Naive thymus-derived CD8-positive, alpha-beta T cell (primary cell): ENCODE measurements around the gene FBP2. TPM values are rescaled to one million over a fixed set of nuclear protein-coding genes. Genes with fewer than 3 reads are reported as not detected.

Experiments used
- ATAC-seq, 2 donors: fragments of 150-1000 bp; cut with Tn5 transposase in 1 of 2; sonication (Bioruptor Pico), chemical (Tn5 transposase) in 1 of 2; 1 replicate in 1 of 2; 2 replicates in 1 of 2; pipeline ENCODE4 v1.10.0; 2021; ENCODE audit warnings: mild to moderate bottlenecking in 2 of 2, moderate library complexity in 2 of 2
- POLR2A ChIA-PET: fragments of 350-600 bp; sonication (Branson Sonifier 250); formaldehyde crosslinking; loops from one replicate; lab custom pipeline; 2021; ENCODE audit warnings: antibody characterized with exemption; lab: Charles Lee
- DNase-seq, 10 donors: peaks; one replicate each; pipeline versions ENCODE4 v3.0.0 to v3.0.0-alpha.2; 2020 to 2022
- H3K27ac Mint-ChIP-seq, 10 donors: one replicate each; pipeline ENCODE4 v1.8.0; 2020 to 2022; ENCODE audit warnings: mild to moderate bottlenecking in 10 of 10, mixed read lengths in 10 of 10, moderate library complexity in 4 of 10, inconsistent platforms in 1 of 10
- H3K27me3 Mint-ChIP-seq, 5 donors: one replicate each; pipeline ENCODE4 v1.8.0; 2021 to 2022; ENCODE audit warnings: mixed read lengths in 5 of 5
- H3K36me3 Mint-ChIP-seq, 3 donors: one replicate each; pipeline ENCODE4 v1.8.0; 2020 to 2022; ENCODE audit warnings: mixed read lengths in 3 of 3, mild to moderate bottlenecking in 2 of 3, inconsistent platforms in 1 of 3
- H3K4me1 Mint-ChIP-seq, 4 donors: one replicate each; pipeline ENCODE4 v1.8.0; 2021 to 2022; ENCODE audit warnings: mixed read lengths in 4 of 4
- H3K4me3 Mint-ChIP-seq, 10 donors: one replicate each; pipeline ENCODE4 v1.8.0; 2020 to 2022; ENCODE audit warnings: mild to moderate bottlenecking in 10 of 10, mixed read lengths in 10 of 10, moderate library complexity in 6 of 10, inconsistent platforms in 1 of 10
- H3K9me3 Mint-ChIP-seq, 9 donors: one replicate each; pipeline ENCODE4 v1.8.0; 2020 to 2022; ENCODE audit warnings: mixed read lengths in 9 of 9, mild to moderate bottlenecking in 3 of 9, inconsistent platforms in 1 of 9, moderate library complexity in 1 of 9
- polyA plus RNA-seq, 3 donors: library from polyadenylated mRNA; unstranded; fragments of 300-500 nt; fragmentation: Illumina TruSeq; gene quantifications; one replicate each; pipeline ENCODE4 v1.2.3, GENCODE V29; 2021
- total RNA-seq, 8 experiments: library from RNA in 2 of 8; stranded (reverse) in 2 of 8; gene quantifications; one replicate each; pipeline ENCODE4 v1.2.3 and lab custom pipeline; 2021 to 2026

The FBP2 gene
- total RNA-seq: not detected
- polyA plus RNA-seq: not detected
- total RNA-seq (lab: John Stamatoyannopoulos, UW): 0 to 0.06 (median 0) reads per million in 6 experiments

GRCh38 chr9:94593459-94594345 lies at the start of gene FBP2:
Gene FBP2, minus strand, starts transcription at chr9:94593824. Its CDS starts 98 bp downstream, at chr9:94593726.
- Mint-ChIP-seq H3K9me3 (peaks cover 0 to 2% (median 0%) of the 10 kb centered on the region in 9 donors), H3K27ac (no peak within 1 kb of the TSS), H3K36me3 (no peaks in the 10 kb centered on the region), H3K27me3 (peaks cover 3 to 36% (median 10%) of the 10 kb centered on the region in 5 donors), H3K4me3 (no peak within 1 kb of the TSS), H3K4me1 (no peaks in the 10 kb centered on the region)
- ATAC-seq (no peak), DNase-seq (no peak)
- POLR2A ChIA-PET: no interaction called here

DNA sequence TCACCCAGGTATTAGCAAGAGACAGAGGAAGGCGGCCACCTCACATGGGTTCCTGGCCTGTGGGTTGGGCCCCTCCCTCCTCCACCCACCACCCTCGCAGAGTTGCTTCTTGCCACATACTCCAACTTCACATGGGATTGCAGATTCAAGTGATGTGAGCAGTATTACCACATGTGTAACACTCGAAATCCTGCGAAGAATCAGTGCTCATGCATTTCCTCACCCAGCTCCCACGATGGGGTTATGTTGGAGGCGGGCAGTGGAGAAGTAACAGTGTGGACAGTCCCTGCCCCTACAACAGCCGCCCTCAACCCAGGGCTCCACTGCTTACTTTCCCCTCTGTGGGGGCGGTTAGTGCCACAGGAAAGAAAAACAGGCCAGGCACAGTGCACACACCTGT lies 49.6 kb upstream of the FBP2 start:
- ATAC-seq (no peak), DNase-seq (no peak)
- Mint-ChIP-seq H3K4me3 (no peak overlapping the region), H3K27me3 (no peaks in the 10 kb centered on the region), H3K9me3 (no peaks in the 10 kb centered on the region), H3K36me3 (no peaks in the 10 kb centered on the region), H3K27ac (no peak overlapping the region), H3K4me1 (peaks cover 9 to 19% (median 17%) of the 10 kb centered on the region in 4 donors)
- POLR2A ChIA-PET: no interaction called here

DNA sequence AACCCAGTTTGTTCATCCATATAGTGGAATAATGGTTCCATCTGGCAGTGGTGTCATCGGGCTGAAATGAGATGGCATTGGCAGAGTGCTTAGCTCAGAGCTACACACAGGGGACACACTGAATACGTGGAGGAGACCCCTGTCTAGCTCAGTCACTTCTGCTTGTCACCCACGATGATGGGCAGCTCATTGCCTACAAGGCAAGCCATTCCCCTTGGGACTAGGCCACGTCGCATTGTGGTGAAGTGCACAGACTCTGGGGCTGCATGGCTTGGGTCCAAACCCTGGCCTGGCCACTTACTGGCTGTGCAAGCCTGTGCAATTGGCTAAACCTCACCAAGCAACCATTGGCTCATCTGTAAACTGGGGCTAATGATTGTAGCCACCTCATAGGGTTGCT lies 48.9 kb upstream of the FBP2 start:
- DNase-seq (no peak), ATAC-seq (no peak)
- Mint-ChIP-seq H3K4me1 (peaks cover 9 to 23% (median 20%) of the 10 kb centered on the region in 4 donors), H3K36me3 (no peaks in the 10 kb centered on the region), H3K9me3 (no peaks in the 10 kb centered on the region), H3K27me3 (no peaks in the 10 kb centered on the region), H3K27ac (no peak overlapping the region), H3K4me3 (peak overlapping the region in 1 of 10 donors; percentile 39)
- POLR2A ChIA-PET: no interaction called here

- Mint-ChIP-seq H3K4me1 (peaks cover 9 to 24% (median 21%) of the 10 kb centered on the region in 4 donors), H3K9me3 (no peaks in the 10 kb centered on the region), H3K36me3 (no peaks in the 10 kb centered on the region), H3K27me3 (no peaks in the 10 kb centered on the region), H3K27ac (peak overlapping the region; percentile 63 to 94 (median 88)), H3K4me3 (peak overlapping the region; percentile 85 to 97 (median 94))
- DNase-seq (no peak), ATAC-seq (no peak)
- POLR2A ChIA-PET: interaction anchor here (0.6 to 1.2 kb wide), 5 partner anchors 16 to 1530 kb away, joined by 3 to 4 read pairs (median 3); no protein-coding TSS in a partner anchor
Observed at GRCh38 chr9:94639999-94640376, 46.4 kb upstream of the FBP2 start.

DNA sequence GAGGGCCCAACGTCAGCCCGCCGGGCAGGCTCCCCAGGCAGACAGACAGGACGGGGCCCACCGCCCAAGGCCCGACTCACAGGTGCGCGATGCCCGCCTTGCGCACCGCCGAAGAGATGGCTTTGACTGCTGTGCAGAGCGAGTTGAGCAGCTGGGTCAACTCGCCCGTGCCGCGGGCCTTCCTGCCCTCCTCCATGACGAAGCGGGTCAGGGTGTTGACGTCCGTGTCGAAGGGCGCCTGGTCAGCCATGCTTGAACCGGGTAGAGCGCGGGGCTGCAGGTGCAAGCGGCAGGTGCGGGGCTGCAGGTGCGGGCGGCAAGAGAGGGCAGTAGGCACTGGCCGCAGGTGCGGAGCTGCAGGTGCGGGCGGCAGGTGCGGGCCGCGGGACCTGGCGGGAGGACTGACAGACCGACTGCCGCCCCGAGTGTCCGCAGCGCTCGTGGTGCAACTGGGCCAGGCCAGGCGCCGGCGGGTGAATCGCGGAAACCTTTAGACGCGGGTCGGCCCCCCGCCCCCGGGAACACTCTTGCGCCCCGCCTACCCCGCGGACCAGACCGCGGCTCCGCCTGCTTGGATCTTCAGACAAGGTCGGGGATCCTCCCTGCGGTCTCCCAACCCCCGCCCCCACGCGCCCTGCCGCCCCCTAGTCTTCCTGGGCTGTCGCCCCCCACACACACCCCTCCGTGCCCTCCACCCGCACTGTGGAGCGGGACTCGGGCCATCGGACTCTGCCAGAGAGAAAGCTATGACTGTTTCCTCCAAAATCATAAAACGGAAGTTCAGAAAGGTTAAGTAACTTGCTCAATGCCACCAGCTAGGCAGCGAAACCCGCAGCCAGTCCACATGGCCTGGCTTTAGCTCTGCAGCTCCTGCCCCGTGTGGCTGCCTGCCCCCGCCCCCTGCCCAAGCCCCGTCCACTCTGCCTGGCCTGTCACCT lies 45.7 kb upstream of the FBP2 start, which contains the start of gene FBP1:
FBP1 (minus strand) TSS at position 458 of the 938 bp plus-strand sequence; CDS start at position 250, 208 bp downstream.
- H3K4me3 Mint-ChIP-seq: peak within 1 kb of the TSS; percentile 85 to 97 (median 94)

DNA sequence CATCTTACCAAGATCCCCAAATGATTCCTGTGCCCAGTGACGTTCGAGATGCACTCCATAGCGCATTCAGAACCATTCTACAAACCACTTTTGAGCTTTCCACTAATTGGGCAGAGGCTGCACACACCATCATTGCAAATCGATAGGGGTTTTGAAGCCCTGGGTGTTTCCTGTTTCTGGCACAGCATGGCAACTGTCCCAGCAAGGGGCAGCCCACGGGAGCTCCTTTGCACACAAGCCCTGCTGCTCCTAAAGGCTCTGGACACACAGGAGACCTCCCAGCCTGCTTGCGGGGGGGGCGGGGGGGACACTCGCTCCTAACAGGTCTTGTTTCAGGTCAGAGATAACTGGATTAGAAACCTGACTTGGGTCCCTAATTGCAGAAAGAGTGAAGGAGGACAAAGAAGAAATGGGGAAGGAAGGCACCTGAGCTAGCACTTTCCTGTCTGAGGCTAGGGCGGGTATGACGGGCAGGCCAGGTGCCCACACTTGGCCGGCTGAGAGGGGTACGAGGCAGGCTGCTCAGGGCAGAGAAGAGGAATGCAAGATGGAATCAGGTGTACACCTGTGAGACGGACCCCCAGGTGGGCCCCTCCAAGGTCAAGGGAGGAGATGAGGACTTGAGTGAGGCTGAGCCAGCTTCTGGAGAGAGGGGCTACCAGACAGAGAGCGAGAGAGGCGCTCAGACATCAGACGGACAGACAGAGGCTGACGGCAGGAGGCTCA lies 44.9 kb upstream of the FBP2 start:
- peak overlapping the region; percentile 85 to 97 (median 94) for H3K4me3 Mint-ChIP-seq
- peak; percentile 15 to 21 for ATAC-seq
- peak overlapping the region; percentile 40 to 94 (median 86) for H3K27ac Mint-ChIP-seq
- H3K36me3 Mint-ChIP-seq: no peaks in the 10 kb centered on the region
- POLR2A ChIA-PET: interaction anchor here (0.7 to 1.2 kb wide), 2 partner anchors 17 to 30 kb away, joined by 3 to 5 read pairs; no protein-coding TSS in a partner anchor
- peaks cover 9 to 24% (median 21%) of the 10 kb centered on the region in 4 donors for H3K4me1 Mint-ChIP-seq
- H3K27me3 Mint-ChIP-seq: no peaks in the 10 kb centered on the region
- H3K9me3 Mint-ChIP-seq: no peaks in the 10 kb centered on the region
- no peak for DNase-seq

More for the DNA sequence above, 45.7 kb upstream of the FBP2 start, which contains the start of gene FBP1:
- no peaks in the 10 kb centered on the region for H3K9me3 Mint-ChIP-seq
- DNase-seq (peak; percentile 16 to 72 (median 44)), ATAC-seq (peak; percentile 77 to 78)
- peak within 1 kb of the TSS; percentile 79 to 94 (median 90) for H3K27ac Mint-ChIP-seq
- H3K4me1 Mint-ChIP-seq: peaks cover 9 to 24% (median 21%) of the 10 kb centered on the region in 4 donors
- H3K36me3 Mint-ChIP-seq: no peaks in the 10 kb centered on the region
- POLR2A ChIA-PET: interaction anchor here (0.6 to 1.2 kb wide), 7 partner anchors 16 to 1529 kb away, joined by 3 to 5 read pairs (median 3); no protein-coding TSS in a partner anchor
- H3K27me3 Mint-ChIP-seq: no peaks in the 10 kb centered on the region

DNA sequence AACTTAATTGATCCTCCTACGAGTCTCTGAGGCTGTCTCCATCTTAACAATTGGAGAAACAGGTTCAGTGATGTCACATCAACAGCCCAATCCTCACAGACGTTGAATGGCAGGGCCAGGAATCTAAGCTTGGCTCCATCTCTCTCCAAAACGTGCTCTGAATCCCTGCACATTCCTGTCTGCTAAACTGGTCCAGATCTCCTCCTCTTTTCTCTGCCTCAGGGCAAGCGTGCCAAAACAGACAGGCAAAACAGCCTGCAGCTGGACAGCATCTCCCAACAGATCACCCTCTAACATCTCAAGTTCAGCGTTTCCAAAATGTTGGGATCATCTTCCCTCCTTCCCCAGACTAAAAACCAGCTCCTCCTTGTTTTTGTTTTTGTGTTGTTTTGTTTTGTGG lies 39.1 kb upstream of the FBP2 start:
- Mint-ChIP-seq H3K4me3 (no peak overlapping the region), H3K9me3 (no peaks in the 10 kb centered on the region), H3K36me3 (no peaks in the 10 kb centered on the region), H3K27ac (no peak overlapping the region), H3K4me1 (peaks cover 0 to 4% (median 2%) of the 10 kb centered on the region in 4 donors), H3K27me3 (peaks cover 0 to 7% (median 0%) of the 10 kb centered on the region in 5 donors)
- POLR2A ChIA-PET: no interaction called here
- ATAC-seq (no peak), DNase-seq (no peak)

DNA sequence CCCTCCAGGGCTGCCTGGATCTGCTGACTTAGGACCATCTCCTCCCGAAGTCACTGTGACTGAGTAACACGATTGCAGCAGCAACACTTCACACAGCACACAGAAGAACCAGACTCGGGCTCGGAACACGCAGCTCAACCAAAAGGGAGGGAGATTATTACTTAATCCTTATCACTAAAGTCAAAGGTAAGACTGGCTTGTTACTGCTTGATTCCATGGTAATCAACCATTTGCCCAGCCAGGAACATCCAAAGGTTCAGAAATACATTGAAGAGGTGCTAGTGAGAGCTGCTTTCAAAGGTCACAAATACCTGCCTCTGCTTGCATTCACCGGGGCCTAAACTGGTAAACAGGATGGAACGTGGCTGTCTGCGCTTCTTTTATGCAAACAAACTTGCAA lies 38.0 kb upstream of the FBP2 start:
- no peaks in the 10 kb centered on the region for H3K36me3 Mint-ChIP-seq
- DNase-seq (no peak), ATAC-seq (no peak)
- POLR2A ChIA-PET: no interaction called here
- no peaks in the 10 kb centered on the region for H3K9me3 Mint-ChIP-seq
- peak overlapping the region in 2 of 10 donors; percentile 48 to 52 for H3K27ac Mint-ChIP-seq
- H3K4me1 Mint-ChIP-seq: no peaks in the 10 kb centered on the region
- H3K27me3 Mint-ChIP-seq: peaks cover 0 to 7% (median 0%) of the 10 kb centered on the region in 5 donors
- no peak overlapping the region for H3K4me3 Mint-ChIP-seq

DNA sequence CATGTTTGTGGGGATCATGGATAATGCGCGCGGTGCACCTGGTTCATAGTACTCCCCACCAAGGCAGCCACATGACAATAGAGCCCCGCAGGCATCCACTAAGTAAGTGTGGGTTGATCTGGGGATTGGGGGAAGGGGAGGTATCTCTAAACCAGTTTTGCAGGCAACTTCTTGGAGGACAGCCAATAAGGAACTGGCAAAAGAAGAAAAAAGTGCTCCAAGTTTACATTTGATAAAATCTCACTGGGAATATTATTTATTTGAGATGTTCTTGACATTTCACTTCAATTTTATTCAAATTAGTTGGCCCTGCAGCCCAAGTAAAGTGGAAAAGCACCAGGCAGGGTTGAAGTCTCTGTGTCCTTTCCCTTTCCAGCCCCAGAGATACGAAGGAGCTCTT lies 37.2 kb upstream of the FBP2 start:
- no peak overlapping the region for H3K27ac Mint-ChIP-seq
- ATAC-seq (no peak), DNase-seq (no peak)
- POLR2A ChIA-PET: no interaction called here
- no peaks in the 10 kb centered on the region for H3K9me3 Mint-ChIP-seq
- H3K4me3 Mint-ChIP-seq: no peak overlapping the region
- H3K27me3 Mint-ChIP-seq: peaks cover 0 to 7% (median 0%) of the 10 kb centered on the region in 5 donors
- no peaks in the 10 kb centered on the region for H3K36me3 Mint-ChIP-seq
- peaks cover 0 to 6% (median 4%) of the 10 kb centered on the region in 4 donors for H3K4me1 Mint-ChIP-seq

- Mint-ChIP-seq H3K4me3 (no peak overlapping the region), H3K9me3 (no peaks in the 10 kb centered on the region), H3K4me1 (peaks cover 0 to 7% (median 4%) of the 10 kb centered on the region in 4 donors), H3K36me3 (no peaks in the 10 kb centered on the region), H3K27ac (no peak overlapping the region), H3K27me3 (peaks cover 0 to 7% (median 0%) of the 10 kb centered on the region in 5 donors)
- ATAC-seq: no peak
- POLR2A ChIA-PET: no interaction called here
- no peak for DNase-seq
Observed at GRCh38 chr9:94630281-94630680, 36.7 kb upstream of the FBP2 start.

GRCh38 chr9:94627287-94627686 lies 33.7 kb upstream of the FBP2 start:
- no peak overlapping the region for H3K4me3 Mint-ChIP-seq
- peaks cover 0 to 2% (median 0%) of the 10 kb centered on the region in 3 donors for H3K36me3 Mint-ChIP-seq
- H3K4me1 Mint-ChIP-seq: peaks cover 0 to 12% (median 6%) of the 10 kb centered on the region in 4 donors
- ATAC-seq (no peak), DNase-seq (no peak)
- H3K27me3 Mint-ChIP-seq: peaks cover 0 to 3% (median 0%) of the 10 kb centered on the region in 5 donors
- POLR2A ChIA-PET: no interaction called here
- H3K9me3 Mint-ChIP-seq: no peaks in the 10 kb centered on the region
- H3K27ac Mint-ChIP-seq: no peak overlapping the region
